Panc1 (cell line): ENCODE measurements around the gene ALKBH6. TPM values are rescaled to one million over a fixed set of nuclear protein-coding genes. Genes with fewer than 3 reads are reported as not detected.

Experiments
- total RNA-seq: library from RNA; stranded (reverse); gene quantifications from one replicate; pipeline ENCODE4 v1.2.1, GENCODE V29; 2021; ENCODE audit not compliant: unreplicated experiment

ALKBH6 gene
- total RNA-seq, 1 experiment from 2014 or later: 44.8 TPM

Other genes with a start within 250 kb of the ALKBH6 start
- 35.8 TPM for gene ARHGAP33, start 238.6 kb downstream of the ALKBH6 start, total RNA-seq
- not detected for gene PRODH2, start 201.4 kb downstream of the ALKBH6 start, total RNA-seq
- gene NPHS1, start 161.7 kb downstream of the ALKBH6 start, total RNA-seq: 0.67 TPM
- gene KIRREL2, start 157.3 kb downstream of the ALKBH6 start, total RNA-seq: 5.0 TPM
- 74.6 TPM for gene APLP1, start 145.6 kb downstream of the ALKBH6 start, total RNA-seq
- 20.5 TPM for gene NFKBID, start 113.7 kb downstream of the ALKBH6 start, total RNA-seq
- 2.9 TPM for gene HCST, start 111.7 kb downstream of the ALKBH6 start, total RNA-seq
- not detected for gene TYROBP, start 105.9 kb downstream of the ALKBH6 start, total RNA-seq
- gene LRFN3, start 77.8 kb downstream of the ALKBH6 start, total RNA-seq: 16.7 TPM
- 19.0 TPM for gene SDHAF1, start 19.0 kb downstream of the ALKBH6 start, total RNA-seq
- 1.1 TPM for gene SYNE4, start 5.4 kb downstream of the ALKBH6 start, total RNA-seq
- 4.7 TPM for gene CLIP3, start 18.7 kb upstream of the ALKBH6 start, total RNA-seq
- gene THAP8, start 40.1 kb upstream of the ALKBH6 start, total RNA-seq: 9.6 TPM
- 51.4 TPM for gene WDR62, start 40.7 kb upstream of the ALKBH6 start, total RNA-seq
- gene OVOL3, start 96.9 kb upstream of the ALKBH6 start, total RNA-seq: 0.44 TPM
- 174 TPM for gene POLR2I, start 100.7 kb upstream of the ALKBH6 start, total RNA-seq
- 496 TPM for gene TBCB, start 101.3 kb upstream of the ALKBH6 start, total RNA-seq
- gene CAPNS1, start 125.9 kb upstream of the ALKBH6 start, total RNA-seq: 1,158 TPM
- gene COX7A1, start 138.2 kb upstream of the ALKBH6 start, total RNA-seq: 0.33 TPM
- gene ZNF565, start 200.5 kb upstream of the ALKBH6 start, total RNA-seq: 4.9 TPM
- 121 TPM for gene ZNF146, start 200.9 kb upstream of the ALKBH6 start, total RNA-seq